Fibroblast of pulmonary artery (primary cell): ENCODE measurements around the gene RPP38.
A peak's percentile ranks its signal among the peaks of the same experiment; 100 is the strongest.

ENCODE experiments used
- DNase-seq: peaks from one replicate; pipeline ENCODE4 v3.0.0-alpha.2; 2010; ENCODE audit warnings: low read depth
- H3K4me3 ChIP-seq: replicated peaks from 2 replicates; pipeline ENCODE4 v1.5.1; 2011; ENCODE audit warnings: low read depth, mild to moderate bottlenecking, control low read depth, low read length, moderate library complexity
- TF ChIP-seq, protein P1 (sequence below): IDR thresholded peaks from 2 replicates; pipeline ENCODE4 v1.5.1; 2011; ENCODE audit warnings: mild to moderate bottlenecking, control low read depth, low read length, inconsistent platforms; ENCODE audit errors: missing control alignments

RPP38 gene

DNA sequence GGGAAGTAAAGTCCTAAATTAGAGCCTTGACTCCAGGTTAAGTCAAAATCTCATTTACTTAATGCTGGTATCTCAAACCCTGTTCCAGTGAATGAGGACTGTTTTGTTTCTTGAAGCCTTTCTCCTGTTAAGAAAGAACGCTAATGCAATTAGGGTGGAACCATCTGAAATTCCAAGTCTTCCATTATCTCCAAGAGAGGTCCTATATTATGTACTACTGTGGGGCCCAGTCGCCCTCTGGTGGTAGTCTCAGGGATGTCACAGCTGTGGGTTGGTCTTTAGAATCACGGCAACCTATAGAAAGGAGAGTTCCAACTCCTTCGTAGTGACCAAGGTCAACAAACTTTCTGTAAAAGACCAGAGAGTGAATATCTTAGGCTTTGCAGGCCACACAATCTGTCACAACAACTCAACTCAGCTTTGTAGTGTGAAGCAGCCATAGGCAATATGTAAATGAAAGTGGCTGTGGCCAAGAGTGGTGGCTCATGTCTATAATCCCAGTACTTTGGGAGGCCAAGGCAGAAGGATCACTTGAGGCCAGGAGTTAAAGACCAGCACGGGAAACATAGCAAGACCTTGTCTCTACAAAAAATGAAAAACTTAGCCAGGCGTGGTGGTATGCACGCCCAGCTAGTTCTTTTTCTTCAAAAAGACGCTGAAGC is 9.3 kb downstream of the RPP38 start:
- TF ChIP-seq, protein P1, sequence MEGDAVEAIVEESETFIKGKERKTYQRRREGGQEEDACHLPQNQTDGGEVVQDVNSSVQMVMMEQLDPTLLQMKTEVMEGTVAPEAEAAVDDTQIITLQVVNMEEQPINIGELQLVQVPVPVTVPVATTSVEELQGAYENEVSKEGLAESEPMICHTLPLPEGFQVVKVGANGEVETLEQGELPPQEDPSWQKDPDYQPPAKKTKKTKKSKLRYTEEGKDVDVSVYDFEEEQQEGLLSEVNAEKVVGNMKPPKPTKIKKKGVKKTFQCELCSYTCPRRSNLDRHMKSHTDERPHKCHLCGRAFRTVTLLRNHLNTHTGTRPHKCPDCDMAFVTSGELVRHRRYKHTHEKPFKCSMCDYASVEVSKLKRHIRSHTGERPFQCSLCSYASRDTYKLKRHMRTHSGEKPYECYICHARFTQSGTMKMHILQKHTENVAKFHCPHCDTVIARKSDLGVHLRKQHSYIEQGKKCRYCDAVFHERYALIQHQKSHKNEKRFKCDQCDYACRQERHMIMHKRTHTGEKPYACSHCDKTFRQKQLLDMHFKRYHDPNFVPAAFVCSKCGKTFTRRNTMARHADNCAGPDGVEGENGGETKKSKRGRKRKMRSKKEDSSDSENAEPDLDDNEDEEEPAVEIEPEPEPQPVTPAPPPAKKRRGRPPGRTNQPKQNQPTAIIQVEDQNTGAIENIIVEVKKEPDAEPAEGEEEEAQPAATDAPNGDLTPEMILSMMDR: peak; percentile 95
- DNase-seq: peak; percentile 82
- H3K4me3 ChIP-seq: no peak overlapping the region

- DNase-seq: no peak
- no peak overlapping the region for H3K4me3 ChIP-seq
Observed at GRCh38 chr10:15112657-15113056, 15.5 kb downstream of the RPP38 start.

DNA sequence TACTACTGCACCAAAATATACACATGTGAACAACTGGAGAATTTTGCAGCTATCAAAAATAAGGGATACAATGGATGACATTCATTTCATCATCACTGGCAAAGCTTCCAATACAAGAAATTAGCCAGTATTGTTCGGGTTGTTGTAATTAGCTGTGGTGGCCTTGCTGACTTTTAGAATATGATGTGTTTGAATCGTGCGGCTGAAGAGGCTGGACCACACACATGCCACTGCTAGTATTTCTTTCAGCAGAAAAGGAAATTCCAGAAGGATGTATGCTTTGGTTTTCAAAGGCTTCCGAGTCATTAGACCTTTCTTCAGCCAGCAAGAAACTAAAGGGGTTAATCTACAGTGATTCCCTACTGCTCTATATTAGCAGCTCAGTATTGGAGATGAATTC is 16.6 kb downstream of the RPP38 start:
- DNase-seq: no peak
- TF ChIP-seq, protein P1: no peak
- H3K4me3 ChIP-seq: no peak overlapping the region

More at GRCh38 chr10:15112657-15113056, 15.5 kb downstream of the RPP38 start:
- TF ChIP-seq, protein P1: no peak

DNA sequence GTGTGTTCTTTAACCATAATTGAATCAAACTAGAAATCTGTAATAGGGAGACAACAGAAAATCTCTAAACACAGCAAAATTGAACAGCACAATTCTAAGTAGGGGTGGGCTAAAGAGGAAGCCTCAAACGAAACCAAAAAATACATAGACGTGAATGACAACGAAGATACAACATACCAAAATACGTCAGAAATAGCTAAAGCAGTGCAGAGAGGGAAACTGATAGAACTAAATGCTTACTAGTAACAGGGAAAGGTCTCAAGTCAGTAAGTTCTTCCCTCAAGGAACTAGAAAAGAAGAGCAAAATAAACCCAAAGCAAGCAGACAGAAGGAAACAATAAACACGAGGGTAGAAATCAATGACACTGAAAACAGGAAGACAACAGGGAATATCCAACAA is 19.1 kb downstream of the RPP38 start:
- no peak for DNase-seq
- TF ChIP-seq, protein P1: no peak
- H3K4me3 ChIP-seq: no peak overlapping the region

DNA sequence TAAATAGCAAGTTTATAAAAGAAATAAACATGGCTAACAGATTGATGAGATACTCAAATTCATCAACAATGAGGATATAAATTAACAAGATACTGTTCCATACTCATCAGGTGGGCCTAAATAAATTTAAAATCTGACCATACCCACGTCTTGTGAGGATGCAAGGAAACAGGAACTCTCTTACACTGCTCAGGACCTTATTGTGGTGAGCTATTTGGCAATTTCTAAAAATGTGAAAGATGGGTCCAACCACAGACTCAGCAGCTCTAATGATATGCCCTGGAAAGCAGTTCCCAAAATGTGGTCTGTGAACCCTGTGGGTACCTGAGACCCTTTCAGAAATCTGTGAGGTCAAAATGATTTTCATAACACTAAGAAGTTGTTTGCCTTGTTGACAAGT is 21.5 kb downstream of the RPP38 start:
- TF ChIP-seq, protein P1: no peak
- H3K4me3 ChIP-seq: no peak overlapping the region
- DNase-seq: no peak

GRCh38 chr10:15120523-15120922 is 23.4 kb downstream of the RPP38 start:
- DNase-seq: peak; percentile 79
- no peak overlapping the region for H3K4me3 ChIP-seq
- TF ChIP-seq, protein P1: no peak

DNA sequence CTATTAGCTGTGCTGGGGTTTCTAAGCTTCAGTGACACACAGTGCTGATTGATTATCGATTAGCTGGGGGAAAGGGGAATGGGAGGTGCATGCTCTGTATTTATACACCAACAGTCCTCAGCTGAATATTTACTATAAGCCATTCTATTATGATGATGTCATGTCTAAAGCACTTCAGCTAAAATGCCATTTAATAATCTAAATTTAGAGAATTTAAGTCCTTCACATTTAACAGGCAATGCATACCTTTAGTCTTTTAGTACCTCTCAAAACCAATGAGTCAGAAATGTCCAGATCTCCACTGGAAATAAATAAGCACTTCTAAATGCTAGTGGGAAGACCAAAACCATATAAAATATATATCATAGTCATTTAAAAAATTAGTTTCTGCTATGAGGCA is 24.6 kb downstream of the RPP38 start:
- DNase-seq: no peak

More for the DNA sequence above, 24.6 kb downstream of the RPP38 start:
- H3K4me3 ChIP-seq: no peak overlapping the region
- TF ChIP-seq, protein P1: no peak
